ENCODE results near the gene SPOCK1.

The SPOCK1 gene

DNA sequence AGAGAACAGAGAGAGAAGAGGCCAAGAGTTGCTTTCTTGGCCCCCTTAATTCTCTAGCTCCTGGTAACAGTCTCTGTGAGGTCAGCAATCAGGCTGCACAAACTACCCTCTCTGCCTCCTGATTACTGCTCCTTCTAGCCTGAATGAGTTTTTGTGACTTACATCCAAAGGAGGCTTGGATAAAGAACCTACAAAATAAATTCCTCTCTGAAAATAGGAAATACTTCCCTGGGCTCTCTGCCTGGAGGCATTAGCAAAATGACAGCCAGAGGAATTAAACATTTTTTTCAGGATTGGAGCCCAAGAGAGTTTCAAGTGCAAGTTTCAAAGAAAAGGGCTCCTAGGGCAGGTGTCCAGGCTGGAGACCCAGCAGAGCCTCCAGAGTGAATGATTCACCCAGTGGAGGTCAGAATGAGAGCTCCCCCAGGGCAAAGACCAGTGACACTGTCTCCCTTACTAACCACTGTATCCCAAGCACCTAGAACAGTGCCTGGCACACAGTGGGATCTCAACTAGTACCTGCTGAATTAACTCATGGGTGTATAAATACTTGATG, 162.5 kb downstream of the SPOCK1 start:
- TF ChIP-seq, protein P1, sequence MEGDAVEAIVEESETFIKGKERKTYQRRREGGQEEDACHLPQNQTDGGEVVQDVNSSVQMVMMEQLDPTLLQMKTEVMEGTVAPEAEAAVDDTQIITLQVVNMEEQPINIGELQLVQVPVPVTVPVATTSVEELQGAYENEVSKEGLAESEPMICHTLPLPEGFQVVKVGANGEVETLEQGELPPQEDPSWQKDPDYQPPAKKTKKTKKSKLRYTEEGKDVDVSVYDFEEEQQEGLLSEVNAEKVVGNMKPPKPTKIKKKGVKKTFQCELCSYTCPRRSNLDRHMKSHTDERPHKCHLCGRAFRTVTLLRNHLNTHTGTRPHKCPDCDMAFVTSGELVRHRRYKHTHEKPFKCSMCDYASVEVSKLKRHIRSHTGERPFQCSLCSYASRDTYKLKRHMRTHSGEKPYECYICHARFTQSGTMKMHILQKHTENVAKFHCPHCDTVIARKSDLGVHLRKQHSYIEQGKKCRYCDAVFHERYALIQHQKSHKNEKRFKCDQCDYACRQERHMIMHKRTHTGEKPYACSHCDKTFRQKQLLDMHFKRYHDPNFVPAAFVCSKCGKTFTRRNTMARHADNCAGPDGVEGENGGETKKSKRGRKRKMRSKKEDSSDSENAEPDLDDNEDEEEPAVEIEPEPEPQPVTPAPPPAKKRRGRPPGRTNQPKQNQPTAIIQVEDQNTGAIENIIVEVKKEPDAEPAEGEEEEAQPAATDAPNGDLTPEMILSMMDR (conservative IDR thresholded peaks at IDR 0.05; ENCODE audit: control insufficient read depth, insufficient read depth, low read depth, low read length): no peak

DNA sequence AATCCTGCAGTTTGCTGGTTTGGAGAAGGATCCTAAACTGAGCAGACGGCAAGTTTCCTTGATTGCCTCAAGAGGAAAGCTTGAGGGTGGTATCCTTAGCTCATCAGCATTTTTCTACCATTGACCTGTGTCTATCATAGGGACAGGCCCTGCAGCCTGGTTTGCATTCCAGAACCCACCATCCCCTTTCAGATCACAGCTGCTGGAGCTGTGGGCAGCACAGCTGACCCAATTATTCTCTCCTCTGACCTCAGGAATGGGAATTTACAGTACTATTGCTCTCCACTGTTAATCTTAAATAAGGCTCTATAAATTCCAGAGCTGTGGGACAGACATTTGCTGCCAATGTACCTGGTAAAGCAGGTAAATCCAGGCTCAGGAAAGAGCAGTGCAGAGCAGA, 163.0 kb downstream of the SPOCK1 start:
- TF ChIP-seq, protein P1 (conservative IDR thresholded peaks at IDR 0.05; ENCODE audit: control insufficient read depth, insufficient read depth, low read depth, low read length): no peak
- H3K4me3 ChIP-seq (ENCODE audit: control insufficient read depth, low read depth, low read length): no peak overlapping the region
- no peak for DNase-seq (ENCODE audit: low read depth)

More for the DNA sequence above, 162.5 kb downstream of the SPOCK1 start:
- DNase-seq (ENCODE audit: low read depth): no peak
- H3K4me3 ChIP-seq (ENCODE audit: control insufficient read depth, low read depth, low read length): no peak overlapping the region

DNA sequence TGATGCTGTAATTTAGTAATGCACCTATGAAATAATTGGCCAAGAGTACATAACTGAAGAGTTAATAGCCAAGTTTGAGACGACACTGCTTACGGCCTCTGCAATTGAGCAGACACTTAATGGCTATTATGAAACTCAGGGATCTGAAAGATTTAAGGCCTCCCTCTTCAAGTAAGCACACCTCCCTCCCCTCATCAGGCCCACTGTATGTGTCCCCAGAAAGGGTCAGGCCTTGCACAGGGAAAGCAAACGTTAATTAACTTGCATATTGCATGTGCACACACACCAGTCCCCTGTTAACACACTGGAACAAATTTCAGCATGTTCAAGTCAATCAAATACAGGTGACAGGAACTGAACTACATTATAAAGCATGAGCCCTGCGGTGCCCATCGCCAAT, 163.6 kb downstream of the SPOCK1 start:
- H3K4me3 ChIP-seq (ENCODE audit: control insufficient read depth, low read depth, low read length): no peak overlapping the region
- TF ChIP-seq, protein P1 (conservative IDR thresholded peaks at IDR 0.05; ENCODE audit: control insufficient read depth, insufficient read depth, low read depth, low read length): no peak
- no peak for DNase-seq (ENCODE audit: low read depth)

DNA sequence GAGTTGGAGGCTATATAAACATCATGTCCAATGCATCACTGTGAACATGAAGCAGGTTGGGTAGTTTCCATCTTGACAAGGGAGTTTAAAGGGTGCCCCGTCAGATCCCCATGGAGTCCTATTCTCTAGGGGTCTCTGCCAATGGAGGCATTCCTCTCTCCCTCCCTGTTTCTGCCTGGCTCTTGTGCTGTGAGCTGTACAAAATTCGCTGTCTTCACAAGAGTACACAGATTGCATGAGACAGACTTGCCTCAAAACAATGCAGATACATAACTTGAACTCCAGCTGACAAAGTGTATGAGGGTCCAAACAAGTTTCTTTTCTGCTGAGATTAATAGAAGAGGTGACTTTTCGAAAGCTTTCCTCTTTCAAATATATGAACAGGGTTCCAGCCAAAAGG, 165.2 kb downstream of the SPOCK1 start:
- TF ChIP-seq, protein P1 (conservative IDR thresholded peaks at IDR 0.05; ENCODE audit: control insufficient read depth, insufficient read depth, low read depth, low read length): no peak
- no peak for DNase-seq (ENCODE audit: low read depth)
- no peak overlapping the region for H3K4me3 ChIP-seq (ENCODE audit: control insufficient read depth, low read depth, low read length)

DNA sequence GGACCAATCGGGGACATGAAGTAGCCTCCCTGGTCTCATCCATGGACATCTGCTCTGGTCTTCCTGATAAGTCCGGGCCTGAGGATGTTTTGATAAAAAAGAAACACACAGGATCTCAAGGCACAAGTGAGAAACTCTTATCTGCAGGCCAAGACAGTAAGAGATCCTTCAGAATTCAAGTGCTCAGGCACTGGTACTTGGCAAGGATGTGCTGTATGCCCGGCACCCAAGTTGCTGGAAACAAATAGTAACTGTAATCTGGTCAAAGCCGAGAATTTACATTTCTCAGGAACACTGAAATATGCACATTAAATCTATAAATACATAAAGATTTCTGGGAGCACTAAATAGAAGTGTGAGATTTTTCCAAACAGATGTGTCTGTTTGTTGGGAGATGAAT, 165.7 kb downstream of the SPOCK1 start:
- no peak for DNase-seq (ENCODE audit: low read depth)
- TF ChIP-seq, protein P1 (conservative IDR thresholded peaks at IDR 0.05; ENCODE audit: control insufficient read depth, insufficient read depth, low read depth, low read length): no peak
- no peak overlapping the region for H3K4me3 ChIP-seq (ENCODE audit: control insufficient read depth, low read depth, low read length)

DNA sequence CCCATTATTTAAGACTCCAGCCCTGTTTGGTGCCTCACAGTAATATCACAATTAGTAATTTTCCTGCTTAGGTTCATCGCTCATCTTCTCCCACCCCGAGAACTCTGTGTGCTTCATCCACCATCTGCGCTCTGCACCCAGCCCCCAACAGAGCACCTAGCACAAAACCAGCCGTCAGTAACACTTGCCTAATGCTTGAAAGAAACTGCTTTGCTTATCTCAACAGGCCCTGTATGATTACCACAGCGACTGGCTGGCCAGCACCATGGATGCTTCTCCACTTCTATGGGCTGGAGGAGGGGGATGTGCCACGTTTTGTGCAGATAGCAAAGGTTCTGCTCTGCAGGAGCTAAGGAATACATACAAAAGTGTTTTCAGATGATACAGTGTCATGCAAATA, 166.8 kb downstream of the SPOCK1 start:
- H3K4me3 ChIP-seq (ENCODE audit: control insufficient read depth, low read depth, low read length): no peak overlapping the region
- DNase-seq (ENCODE audit: low read depth): no peak
- TF ChIP-seq, protein P1 (conservative IDR thresholded peaks at IDR 0.05; ENCODE audit: control insufficient read depth, insufficient read depth, low read depth, low read length): no peak

Data from fibroblast of mammary gland (primary cell).